ENCODE measurements around the gene SCLT1. TPM values are rescaled to one million over a fixed set of nuclear protein-coding genes. Genes with fewer than 3 reads are reported as not detected.
A peak's percentile ranks its signal among the peaks of the same experiment; 100 is the strongest.

Gene SCLT1
- total RNA-seq, 1 experiment from 2014 or later = 14.3 TPM

DNA sequence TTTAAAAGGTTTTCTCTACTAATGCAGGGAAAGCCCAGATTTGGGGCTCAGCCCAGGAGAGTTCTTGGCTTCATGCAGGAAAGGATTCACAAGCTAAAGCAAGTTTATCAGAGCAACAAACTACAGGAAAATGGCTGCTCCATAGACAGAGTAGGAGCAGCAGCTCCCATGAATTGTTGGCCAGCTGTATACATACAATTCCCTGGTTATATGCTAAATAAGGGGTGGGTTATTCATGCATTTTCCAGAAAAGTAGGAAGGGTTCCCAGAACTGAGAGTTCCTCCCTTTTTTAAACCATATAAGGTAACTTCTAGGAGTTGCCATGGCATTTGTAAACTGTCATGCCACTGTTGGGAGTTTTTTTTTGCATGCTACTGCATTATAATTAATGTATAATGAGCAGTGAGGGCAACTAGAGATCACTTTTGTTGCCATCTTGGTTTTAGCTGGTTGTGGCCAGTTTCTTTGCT, 5.2 kb upstream of the SCLT1 start:
- Mint-ChIP-seq H3K36me3 (no peaks in the 10 kb centered on the region), H3K27ac (no peak overlapping the region), H3K4me1 (peaks cover 9% of the 10 kb centered on the region), H3K9me3 (no peaks in the 10 kb centered on the region), H3K4me3 (no peak overlapping the region), H3K27me3 (ENCODE audit: low read depth) (no peaks in the 10 kb centered on the region)
- no peak for TF ChIP-seq GABPB1 (CRISPR knock-in tag; IDR thresholded peaks at IDR 0.05)
- ChIA-PET CTCF (no interaction called here), POLR2A (no interaction called here)
- no peak for DNase-seq (ENCODE audit: low spot score)
- ATAC-seq = no peak

DNA sequence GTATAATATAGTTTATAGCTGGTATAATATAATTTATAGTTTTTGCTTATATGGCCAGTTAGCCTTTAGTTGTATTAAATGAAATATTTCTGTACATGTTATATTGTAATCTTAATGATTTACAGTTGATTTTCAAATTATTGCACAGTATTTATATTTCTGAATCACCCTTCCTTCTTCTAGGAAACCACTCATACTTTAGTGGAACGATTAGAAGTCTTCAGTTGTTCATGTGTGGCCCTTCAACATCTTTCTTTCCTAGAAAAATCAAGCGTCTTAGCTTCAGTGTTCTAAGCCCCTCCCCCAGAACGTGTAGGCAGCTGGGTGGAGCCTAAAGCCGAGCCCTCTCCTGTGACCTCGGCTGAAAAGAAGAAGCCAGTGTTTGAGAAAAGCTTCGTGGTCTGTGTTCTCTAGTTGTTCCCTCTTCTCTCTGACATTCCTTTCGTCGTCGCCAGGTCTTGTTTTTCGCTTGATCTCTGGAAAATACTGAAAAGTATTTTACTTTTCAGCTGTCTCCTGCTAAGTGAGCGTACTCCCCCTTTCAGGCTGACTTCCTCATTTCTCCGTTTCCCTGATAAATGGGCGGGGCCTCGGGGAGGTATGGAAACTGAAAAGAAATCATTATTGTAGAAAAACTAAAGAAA, 2.6 kb upstream of the SCLT1 start, which contains the start of gene C4orf33:
TSS of gene C4orf33 (plus strand) at position 342 of the 644 bp plus-strand sequence. CDS start 6,459 bp downstream, outside the sequence.
- DNase-seq (ENCODE audit: low spot score) = peak; percentile 66
- peak; percentile 57 for ATAC-seq
- POLR2A ChIA-PET = no interaction called here
- H3K9me3 Mint-ChIP-seq = no peaks in the 10 kb centered on the region
- peak within 1 kb of the TSS; percentile 96 for H3K4me3 Mint-ChIP-seq
- H3K27me3 Mint-ChIP-seq (ENCODE audit: low read depth) = no peaks in the 10 kb centered on the region
- no peaks in the 10 kb centered on the region for H3K36me3 Mint-ChIP-seq
- peak within 1 kb of the TSS; percentile 94 for H3K27ac Mint-ChIP-seq
- peaks cover 10% of the 10 kb centered on the region for H3K4me1 Mint-ChIP-seq
- TF ChIP-seq, protein P1, sequence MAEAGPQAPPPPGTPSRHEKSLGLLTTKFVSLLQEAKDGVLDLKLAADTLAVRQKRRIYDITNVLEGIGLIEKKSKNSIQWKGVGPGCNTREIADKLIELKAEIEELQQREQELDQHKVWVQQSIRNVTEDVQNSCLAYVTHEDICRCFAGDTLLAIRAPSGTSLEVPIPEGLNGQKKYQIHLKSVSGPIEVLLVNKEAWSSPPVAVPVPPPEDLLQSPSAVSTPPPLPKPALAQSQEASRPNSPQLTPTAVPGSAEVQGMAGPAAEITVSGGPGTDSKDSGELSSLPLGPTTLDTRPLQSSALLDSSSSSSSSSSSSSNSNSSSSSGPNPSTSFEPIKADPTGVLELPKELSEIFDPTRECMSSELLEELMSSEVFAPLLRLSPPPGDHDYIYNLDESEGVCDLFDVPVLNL (CRISPR knock-in tag; IDR thresholded peaks at IDR 0.05; ENCODE audit: borderline replicate concordance, low read depth) = no peak
- TF ChIP-seq ZNF317 (CRISPR knock-in tag; IDR thresholded peaks at IDR 0.05; ENCODE audit: borderline replicate concordance, low read depth) = no peak
- no peak for TF ChIP-seq ZNF121 (CRISPR knock-in tag; IDR thresholded peaks at IDR 0.05)
- TF ChIP-seq, protein P2, sequence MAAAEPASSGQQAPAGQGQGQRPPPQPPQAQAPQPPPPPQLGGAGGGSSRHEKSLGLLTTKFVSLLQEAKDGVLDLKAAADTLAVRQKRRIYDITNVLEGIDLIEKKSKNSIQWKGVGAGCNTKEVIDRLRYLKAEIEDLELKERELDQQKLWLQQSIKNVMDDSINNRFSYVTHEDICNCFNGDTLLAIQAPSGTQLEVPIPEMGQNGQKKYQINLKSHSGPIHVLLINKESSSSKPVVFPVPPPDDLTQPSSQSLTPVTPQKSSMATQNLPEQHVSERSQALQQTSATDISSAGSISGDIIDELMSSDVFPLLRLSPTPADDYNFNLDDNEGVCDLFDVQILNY (CRISPR knock-in tag; IDR thresholded peaks at IDR 0.05) = no peak
- TF ChIP-seq, protein P3, sequence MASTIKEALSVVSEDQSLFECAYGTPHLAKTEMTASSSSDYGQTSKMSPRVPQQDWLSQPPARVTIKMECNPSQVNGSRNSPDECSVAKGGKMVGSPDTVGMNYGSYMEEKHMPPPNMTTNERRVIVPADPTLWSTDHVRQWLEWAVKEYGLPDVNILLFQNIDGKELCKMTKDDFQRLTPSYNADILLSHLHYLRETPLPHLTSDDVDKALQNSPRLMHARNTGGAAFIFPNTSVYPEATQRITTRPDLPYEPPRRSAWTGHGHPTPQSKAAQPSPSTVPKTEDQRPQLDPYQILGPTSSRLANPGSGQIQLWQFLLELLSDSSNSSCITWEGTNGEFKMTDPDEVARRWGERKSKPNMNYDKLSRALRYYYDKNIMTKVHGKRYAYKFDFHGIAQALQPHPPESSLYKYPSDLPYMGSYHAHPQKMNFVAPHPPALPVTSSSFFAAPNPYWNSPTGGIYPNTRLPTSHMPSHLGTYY (CRISPR knock-in tag; IDR thresholded peaks at IDR 0.05) = no peak
- TF ChIP-seq, protein P4, sequence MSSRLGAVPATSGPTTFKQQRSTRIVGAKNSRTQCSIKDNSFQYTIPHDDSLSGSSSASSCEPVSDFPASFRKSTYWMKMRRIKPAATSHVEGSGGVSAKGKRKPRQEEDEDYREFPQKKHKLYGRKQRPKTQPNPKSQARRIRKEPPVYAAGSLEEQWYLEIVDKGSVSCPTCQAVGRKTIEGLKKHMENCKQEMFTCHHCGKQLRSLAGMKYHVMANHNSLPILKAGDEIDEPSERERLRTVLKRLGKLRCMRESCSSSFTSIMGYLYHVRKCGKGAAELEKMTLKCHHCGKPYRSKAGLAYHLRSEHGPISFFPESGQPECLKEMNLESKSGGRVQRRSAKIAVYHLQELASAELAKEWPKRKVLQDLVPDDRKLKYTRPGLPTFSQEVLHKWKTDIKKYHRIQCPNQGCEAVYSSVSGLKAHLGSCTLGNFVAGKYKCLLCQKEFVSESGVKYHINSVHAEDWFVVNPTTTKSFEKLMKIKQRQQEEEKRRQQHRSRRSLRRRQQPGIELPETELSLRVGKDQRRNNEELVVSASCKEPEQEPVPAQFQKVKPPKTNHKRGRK (CRISPR knock-in tag; IDR thresholded peaks at IDR 0.05; ENCODE audit: borderline replicate concordance) = no peak
- TF ChIP-seq FOXP1 (CRISPR knock-in tag; IDR thresholded peaks at IDR 0.05; ENCODE audit: borderline replicate concordance) = no peak
- no peak for TF ChIP-seq KAT7 (CRISPR knock-in tag; IDR thresholded peaks at IDR 0.05; ENCODE audit: borderline replicate concordance)
- TF ChIP-seq ESRRA (CRISPR knock-in tag; IDR thresholded peaks at IDR 0.05; ENCODE audit: borderline replicate concordance) = no peak
- no peak for TF ChIP-seq TEAD1 (CRISPR knock-in tag; IDR thresholded peaks at IDR 0.05)
- TF ChIP-seq, protein P5, sequence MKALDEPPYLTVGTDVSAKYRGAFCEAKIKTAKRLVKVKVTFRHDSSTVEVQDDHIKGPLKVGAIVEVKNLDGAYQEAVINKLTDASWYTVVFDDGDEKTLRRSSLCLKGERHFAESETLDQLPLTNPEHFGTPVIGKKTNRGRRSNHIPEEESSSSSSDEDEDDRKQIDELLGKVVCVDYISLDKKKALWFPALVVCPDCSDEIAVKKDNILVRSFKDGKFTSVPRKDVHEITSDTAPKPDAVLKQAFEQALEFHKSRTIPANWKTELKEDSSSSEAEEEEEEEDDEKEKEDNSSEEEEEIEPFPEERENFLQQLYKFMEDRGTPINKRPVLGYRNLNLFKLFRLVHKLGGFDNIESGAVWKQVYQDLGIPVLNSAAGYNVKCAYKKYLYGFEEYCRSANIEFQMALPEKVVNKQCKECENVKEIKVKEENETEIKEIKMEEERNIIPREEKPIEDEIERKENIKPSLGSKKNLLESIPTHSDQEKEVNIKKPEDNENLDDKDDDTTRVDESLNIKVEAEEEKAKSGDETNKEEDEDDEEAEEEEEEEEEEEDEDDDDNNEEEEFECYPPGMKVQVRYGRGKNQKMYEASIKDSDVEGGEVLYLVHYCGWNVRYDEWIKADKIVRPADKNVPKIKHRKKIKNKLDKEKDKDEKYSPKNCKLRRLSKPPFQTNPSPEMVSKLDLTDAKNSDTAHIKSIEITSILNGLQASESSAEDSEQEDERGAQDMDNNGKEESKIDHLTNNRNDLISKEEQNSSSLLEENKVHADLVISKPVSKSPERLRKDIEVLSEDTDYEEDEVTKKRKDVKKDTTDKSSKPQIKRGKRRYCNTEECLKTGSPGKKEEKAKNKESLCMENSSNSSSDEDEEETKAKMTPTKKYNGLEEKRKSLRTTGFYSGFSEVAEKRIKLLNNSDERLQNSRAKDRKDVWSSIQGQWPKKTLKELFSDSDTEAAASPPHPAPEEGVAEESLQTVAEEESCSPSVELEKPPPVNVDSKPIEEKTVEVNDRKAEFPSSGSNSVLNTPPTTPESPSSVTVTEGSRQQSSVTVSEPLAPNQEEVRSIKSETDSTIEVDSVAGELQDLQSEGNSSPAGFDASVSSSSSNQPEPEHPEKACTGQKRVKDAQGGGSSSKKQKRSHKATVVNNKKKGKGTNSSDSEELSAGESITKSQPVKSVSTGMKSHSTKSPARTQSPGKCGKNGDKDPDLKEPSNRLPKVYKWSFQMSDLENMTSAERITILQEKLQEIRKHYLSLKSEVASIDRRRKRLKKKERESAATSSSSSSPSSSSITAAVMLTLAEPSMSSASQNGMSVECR (CRISPR knock-in tag; IDR thresholded peaks at IDR 0.05; ENCODE audit: borderline replicate concordance) = no peak
- TF ChIP-seq FOXK1 (CRISPR knock-in tag; IDR thresholded peaks at IDR 0.05) = no peak
- no peak for TF ChIP-seq PRRX2 (CRISPR knock-in tag; IDR thresholded peaks at IDR 0.05)
- TF ChIP-seq SP1 (CRISPR knock-in tag; conservative IDR thresholded peaks at IDR 0.05) = no peak
- no peak for TF ChIP-seq JUN (CRISPR knock-in tag; IDR thresholded peaks at IDR 0.05)
- no peak for TF ChIP-seq OVOL2 (CRISPR knock-in tag; IDR thresholded peaks at IDR 0.05; ENCODE audit: borderline replicate concordance)
- TF ChIP-seq, protein P6, sequence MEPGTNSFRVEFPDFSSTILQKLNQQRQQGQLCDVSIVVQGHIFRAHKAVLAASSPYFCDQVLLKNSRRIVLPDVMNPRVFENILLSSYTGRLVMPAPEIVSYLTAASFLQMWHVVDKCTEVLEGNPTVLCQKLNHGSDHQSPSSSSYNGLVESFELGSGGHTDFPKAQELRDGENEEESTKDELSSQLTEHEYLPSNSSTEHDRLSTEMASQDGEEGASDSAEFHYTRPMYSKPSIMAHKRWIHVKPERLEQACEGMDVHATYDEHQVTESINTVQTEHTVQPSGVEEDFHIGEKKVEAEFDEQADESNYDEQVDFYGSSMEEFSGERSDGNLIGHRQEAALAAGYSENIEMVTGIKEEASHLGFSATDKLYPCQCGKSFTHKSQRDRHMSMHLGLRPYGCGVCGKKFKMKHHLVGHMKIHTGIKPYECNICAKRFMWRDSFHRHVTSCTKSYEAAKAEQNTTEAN (CRISPR knock-in tag; IDR thresholded peaks at IDR 0.05) = no peak
- CTCF ChIA-PET = no interaction called here

All from WTC11 (cell line).